Measurements from ENCODE around the gene AMH.
A peak's percentile ranks its signal among the peaks of the same experiment; 100 is the strongest.

The AMH gene

DNA sequence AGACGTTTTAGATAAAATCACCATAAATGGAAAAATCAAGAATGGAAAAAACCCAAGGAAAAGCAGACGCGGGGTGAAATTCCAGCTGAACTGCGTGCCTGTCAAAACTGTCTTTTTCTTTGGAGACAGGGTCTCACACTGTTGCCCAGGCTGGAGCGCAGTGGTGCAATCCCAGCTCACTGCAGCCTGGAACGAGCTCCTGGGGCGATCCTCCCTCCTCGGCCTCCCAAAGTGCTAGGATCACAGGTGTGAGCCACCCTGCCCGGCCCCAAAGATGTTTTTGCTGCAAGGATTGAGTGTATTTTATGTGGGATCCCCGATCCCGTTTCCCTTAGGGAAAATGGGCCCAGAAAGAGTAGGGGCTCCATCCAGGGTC is 33.7 kb downstream of the AMH start:
- DNase-seq = no peak

DNA sequence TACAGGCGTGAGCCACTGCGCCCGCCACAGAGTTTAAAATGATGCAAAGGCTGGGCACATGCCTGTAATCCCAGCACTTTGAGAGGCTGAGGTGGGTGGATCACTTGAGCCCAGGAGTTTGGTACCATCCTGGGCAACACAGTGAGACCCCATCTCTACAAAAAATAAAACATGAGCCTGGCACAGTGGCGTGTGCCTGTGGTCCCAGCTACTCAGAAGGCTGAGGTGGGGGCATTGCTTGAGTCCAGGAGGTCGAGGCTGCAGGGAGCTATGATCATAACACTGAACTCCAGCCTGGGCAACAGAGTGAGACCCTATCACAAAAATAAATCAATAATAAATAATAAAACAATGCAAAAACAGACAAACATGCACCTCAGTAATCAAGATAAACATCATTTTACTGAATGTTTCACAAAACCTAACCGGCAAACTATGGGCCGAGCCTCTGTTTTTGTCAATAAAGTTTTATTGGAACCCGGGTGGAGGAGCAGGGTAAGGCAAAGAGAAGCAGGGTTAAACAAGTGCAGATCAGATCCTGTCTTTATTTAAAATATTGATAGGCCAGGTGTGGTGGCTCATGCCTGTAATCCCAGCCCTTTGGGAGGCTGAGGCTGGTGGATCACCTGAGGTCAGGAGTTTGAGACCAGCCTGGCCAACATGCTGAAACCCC is 34.8 kb downstream of the AMH start:
- DNase-seq = no peak

DNA sequence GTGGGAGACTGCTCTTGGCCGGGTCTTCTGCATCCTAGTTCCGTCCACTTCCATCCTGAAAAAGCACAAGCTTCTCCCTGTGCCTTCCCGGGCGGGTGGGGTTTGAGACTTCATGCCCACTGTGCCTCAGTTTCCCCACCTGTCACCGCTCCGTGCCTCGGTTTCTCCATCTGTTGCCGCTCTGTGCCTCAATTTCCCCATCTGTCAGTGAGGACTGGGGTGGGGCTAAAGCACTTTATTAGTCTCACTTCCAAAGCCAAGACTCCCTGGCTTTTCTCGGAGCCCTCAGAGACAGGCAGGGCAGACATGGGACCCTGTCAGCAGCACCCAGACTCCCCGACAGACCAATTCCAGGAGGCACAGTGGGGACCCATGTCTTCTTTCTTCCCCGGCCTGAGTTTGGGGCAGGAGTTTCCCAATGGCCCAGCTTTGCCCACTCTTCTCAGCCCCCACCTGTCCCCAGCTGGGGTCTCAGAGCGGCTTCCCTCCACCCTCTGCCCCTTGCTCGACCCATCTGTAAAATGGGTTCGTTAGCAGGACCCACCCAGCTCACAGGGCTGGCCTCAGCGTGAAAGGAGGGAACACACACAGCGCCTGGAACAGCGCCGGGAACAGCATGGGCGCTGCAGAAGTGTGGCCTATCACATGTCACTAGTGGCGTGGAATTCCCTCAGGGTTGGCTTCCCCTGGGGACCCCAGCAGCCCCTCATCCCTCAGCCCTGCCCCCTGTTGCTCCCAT is 37.4 kb downstream of the AMH start:
- no peak for DNase-seq

DNA sequence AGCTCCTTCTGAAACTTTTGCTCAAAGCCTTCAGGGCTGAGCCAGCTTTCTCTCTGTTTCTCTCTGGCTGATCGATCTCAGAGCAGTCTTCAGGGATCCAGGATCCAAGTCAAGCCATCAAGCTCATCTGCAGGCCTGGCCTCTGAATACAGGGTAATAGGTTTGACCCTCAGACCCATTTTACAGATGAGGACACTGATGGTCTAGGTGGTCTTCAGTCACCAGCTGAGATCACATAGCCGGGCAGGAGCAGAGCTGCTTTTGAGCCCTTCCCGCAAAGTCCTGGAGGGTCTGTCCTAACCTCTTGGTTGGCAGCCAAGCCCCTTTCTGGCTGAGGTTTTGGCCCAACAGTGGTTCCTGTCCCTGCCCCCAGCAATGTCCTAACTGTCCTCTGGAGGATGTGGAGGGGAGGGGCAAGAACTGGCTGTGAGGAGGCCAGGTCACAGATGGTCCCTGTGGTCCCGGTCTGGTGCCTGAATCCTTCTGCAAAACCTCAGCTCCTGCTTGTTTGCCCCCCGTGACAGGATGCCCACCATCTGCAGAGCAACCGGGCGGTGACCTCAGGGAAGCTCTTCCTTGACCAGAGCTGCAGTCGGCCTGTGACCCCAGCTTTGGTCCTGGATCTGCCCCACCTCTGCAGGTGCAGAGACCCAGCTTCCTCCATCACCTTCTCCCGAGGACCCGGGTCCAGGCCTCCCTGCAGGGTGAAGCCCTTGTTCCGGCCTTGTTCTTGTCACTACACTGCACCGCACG is 38.6 kb downstream of the AMH start:
- no peak for DNase-seq

DNA sequence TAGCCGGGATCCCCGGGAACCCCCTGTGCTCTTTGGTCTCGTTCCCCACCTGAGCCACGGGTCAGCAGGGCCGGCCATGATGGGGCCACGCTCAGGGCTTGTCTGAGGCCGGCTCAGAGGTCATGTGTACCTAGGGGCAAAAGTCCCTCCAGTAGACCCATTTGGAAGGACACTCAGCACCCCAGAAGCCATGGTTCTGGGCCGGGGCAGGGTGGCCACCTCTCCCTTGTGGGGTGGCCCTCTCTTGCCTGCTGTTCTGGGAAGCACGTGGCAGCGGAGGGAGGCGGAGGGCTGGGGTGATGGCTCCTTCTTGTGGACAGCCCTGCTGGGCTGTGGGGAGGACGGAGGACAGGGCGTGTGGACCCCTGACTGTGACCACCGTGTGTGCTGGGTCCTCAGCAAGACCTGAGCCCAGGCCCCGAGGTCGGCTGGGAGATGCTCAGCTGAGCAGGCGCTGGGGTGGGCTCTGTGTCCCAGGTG is 39.3 kb downstream of the AMH start:
- DNase-seq = no peak

DNA sequence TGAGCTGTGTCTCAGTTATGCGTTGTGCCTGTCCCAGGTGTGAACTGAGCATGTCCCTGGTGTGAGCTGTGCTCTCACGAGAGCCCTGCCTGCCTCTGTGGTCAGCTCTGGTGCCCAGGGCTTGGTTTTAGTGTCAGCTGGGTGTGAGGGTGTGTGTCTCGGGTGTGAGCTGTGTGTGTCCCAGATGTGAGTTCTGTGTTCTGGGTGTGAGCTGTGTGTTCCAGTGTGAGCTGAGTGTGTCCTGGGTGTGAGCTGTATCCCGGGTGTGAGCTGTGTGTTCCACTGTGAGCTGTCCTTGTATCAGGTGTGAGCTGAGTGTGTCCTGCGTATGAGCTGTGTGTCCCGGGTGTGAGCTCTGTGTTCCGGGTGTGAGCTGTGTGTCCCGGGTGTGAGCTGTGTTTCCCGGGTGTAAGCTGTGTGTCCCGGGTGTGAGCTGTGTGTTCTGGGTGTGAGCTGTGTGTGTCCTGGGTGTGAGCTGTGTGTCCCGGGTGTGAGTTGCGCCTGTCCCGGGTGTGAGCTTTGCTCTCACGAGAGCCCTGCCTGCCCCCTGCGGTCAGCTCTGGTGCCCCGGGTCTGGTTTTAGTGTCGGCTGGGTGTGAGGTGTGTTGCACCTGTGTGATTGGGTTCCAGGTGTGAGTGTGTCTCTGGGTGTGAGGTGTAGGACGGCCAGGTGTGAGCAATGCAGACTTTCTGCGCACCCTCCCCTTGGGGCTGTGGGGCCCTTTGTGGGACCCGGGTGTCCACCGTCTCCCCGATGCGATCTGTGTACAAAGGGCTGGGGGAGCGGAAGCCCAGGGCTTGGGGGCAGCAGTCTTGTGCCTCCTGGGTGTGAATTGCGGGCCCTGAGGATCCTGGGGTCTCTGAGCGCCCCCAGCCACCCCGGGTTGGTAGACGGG is 39.9 kb downstream of the AMH start:
- no peak for DNase-seq

DNA sequence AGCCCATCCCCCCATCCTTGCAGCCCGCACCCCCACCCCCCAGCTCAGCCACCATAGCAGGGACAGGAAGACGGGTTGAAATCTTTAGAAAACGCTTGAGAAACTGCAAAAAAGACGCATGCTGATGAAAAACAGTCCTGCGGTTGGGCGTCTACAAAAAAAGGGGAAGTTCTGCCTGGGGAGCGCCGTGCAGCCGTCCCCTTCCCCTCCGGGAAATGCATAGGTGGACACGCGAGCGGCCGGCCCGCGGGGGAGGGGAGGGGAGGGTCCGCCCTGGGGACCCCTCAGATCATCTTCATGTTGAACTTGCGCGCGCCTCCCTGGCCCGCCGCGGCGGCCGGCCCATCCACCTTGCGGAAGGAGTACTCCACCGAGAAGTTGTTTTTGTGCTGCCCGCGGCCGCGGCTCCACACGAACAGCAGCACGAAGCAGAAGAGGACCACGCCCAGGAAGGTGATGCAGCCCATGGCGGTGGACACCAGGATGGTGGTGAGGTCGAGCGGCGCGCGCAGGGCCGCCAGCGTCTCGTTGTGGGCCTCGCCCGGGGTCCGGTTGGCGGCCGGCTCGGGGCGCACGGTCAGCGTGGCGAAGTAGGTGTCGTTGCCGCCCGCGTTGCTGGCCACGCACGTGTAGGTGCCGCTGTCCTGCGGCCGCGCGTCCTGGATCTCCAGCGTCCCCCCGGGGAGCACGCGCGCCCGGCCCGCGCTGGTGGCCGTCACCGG is 40.8 kb downstream of the AMH start:
- peak in 2 of 58 donors; percentile 25 to 39 for DNase-seq

DNA sequence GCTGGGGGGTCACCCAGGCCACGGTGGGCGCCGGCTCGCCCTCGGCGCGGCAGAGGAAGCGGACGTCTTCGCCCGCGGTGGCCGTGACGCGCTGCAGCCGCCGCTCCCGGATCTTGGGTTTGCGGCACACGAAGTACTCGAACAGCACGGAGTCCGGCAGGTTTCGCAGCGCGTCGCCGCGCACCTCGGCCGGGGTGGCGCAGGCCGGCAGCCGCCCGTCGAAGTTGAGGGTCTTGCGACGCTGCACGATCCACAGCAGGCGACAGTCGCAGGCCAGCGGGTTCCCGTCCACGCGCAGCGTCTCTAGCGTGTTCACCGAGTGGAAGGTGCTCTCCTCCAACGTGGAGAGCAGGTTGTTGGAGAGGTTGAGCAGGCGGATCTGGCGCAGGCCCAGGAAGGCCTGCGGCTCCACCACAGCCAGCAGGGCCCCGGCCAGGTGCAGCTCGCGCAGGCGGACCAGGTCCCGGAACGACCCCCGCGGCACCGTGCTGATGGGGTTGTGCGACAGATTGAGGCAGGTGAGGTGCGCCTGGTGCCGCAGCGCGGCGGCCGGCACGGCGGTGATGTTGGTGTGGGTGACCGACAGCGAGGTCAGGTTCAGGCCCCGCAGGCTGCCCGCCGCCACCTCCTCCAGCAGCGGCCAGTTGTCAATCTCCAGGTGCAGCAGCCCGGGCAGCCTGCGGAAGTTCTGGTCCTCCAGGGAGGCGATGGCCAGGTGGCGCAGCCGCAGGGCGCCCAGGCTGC is 41.5 kb downstream of the AMH start:
- no peak for DNase-seq

DNA sequence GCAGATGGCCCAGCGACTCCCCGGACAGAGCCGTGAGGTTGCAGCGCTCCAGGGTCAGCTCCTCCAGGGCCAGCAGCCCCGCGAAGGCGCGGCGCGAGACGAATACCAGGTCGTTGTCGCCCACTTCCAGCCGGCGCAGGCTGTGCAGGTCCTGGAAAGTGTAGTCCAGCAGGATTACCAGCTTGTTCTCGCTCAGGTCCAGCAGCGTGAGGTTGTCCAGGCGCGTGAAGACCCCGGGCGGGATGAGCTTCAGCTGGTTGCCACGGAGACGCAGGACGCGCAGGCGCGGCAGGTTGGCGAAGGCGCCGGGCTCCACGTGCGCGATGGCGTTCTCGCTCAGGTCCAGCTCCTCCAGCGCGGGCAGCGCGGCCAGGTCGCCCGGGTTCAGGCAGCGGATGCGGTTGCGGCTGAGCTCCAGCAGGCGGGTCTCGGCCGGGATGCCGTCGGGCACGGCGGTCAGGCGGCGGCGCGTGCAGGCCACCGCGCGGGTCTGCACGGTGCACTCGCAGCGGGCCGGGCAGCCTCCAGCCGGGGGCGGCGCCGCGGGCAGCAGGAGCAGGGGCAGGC is 42.1 kb downstream of the AMH start:
- DNase-seq = peak in 3 of 58 donors; percentile 10 to 40 (median 15)

DNA sequence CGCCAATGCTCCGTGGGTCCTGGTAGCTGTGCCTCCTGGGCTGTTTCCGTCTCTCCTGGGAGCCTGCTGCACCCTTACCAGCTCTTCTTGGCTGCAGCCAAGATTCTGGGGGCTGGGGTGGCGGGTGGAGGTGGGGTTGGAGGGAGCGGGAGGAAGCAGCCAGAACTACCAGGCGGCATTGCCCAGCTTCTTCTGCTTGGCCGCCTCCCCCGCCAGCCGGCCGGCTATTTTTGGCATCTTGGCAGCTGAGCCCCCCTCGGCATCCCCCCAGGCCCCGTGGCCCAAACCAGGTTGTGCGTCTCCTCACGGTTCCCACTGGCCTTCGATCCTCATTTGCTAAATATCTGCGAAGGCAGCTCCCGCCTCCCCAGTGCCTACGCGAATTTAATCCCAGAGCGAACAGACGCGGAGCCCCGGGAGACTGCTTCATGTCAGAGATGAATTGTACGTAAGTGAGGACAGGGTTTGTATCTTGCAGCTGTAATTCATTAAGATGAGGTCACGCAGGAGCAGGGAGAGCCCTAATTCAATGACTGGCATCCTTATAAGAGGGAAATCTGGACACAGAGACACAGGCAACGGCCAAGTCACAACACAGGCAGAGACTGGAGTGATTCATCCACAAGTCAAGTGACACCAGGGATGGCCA is 45.7 kb downstream of the AMH start:
- peak in 47 of 58 donors; percentile 21 to 81 (median 59) for DNase-seq

DNA sequence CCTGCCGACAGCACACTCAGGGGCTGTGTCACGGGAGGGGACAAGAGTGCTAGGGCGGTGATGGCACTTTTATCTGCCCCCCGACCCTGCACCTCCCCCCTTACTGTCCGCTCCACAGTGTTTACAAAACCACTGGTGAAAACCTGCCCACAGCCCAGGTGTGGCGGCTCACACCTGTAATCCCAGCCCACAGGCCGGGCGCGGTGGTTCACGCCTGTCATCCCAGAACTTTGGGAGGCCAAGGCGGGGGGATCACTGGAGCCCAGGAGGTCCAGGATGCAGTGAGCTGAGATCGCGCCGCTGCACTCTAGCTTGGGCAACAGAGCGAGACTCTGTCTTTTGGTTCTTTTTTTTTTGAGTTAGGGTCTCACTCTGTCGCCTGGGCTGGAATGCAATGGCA is 47.0 kb downstream of the AMH start:
- DNase-seq = no peak

DNA sequence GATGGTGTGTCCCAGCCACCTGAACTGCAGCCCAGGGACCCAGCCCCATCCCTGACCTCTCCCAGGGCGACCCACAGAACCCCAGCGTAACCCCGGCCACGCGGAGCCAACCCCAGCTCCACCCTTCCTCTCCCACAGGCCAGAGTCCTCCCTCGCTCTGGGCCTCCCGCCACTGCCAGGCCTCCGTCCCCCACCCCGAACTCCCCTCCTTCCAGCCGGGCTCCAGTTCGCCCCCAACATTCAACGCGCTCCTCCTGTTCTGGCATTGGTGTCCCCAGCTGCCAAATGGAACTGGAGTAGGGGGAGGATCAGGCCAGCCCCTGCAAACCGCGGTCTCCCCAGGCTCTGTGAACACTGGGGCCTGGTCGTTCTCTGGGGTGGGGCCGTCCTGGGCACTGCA is 51.4 kb downstream of the AMH start:
- no peak for DNase-seq

All from anterior cingulate cortex (tissue), 58 donors.